GM08714 (cell line): Measurements from ENCODE around the gene SAAL1.

Source experiments
- H3K4me3 ChIP-seq: fragments of 200-500 bp; sonication (Bioruptor generic); 2 replicates; pipeline ENCODE4 v1.5.1; 2014; ENCODE audit warnings: mild to moderate bottlenecking, low read length, inconsistent platforms
- ZNF274 ChIP-seq: IDR thresholded peaks from 2 replicates; pipeline ENCODE4 v1.6.1; 2012; ENCODE audit warnings: mild to moderate bottlenecking, low read depth, low read length

SAAL1 gene

GRCh38 chr11:18106688-18107087 is 806 bp upstream of the SAAL1 start:
- H3K4me3 ChIP-seq = no peak overlapping the region
- no peak for TF ChIP-seq ZNF274

- H3K4me3 ChIP-seq = peak overlapping the region; percentile 89
- TF ChIP-seq ZNF274 = no peak
Measured at GRCh38 chr11:18105086-18105801, 638 bp downstream of the SAAL1 start.

- no peak overlapping the region for H3K4me3 ChIP-seq
Measured at GRCh38 chr11:18100926-18101656, 4.8 kb downstream of the SAAL1 start.

GRCh38 chr11:18093959-18094358 is 11.9 kb downstream of the SAAL1 start:
- no peak overlapping the region for H3K4me3 ChIP-seq
- TF ChIP-seq ZNF274 = no peak

More at GRCh38 chr11:18100926-18101656, 4.8 kb downstream of the SAAL1 start:
- no peak for TF ChIP-seq ZNF274

GRCh38 chr11:18091731-18092130 is 14.2 kb downstream of the SAAL1 start:
- no peak for TF ChIP-seq ZNF274
- no peak overlapping the region for H3K4me3 ChIP-seq

- TF ChIP-seq ZNF274 = no peak
- H3K4me3 ChIP-seq = no peak overlapping the region
Measured at GRCh38 chr11:18088966-18089365, 16.9 kb downstream of the SAAL1 start.

GRCh38 chr11:18088366-18088765 is 17.5 kb downstream of the SAAL1 start:
- H3K4me3 ChIP-seq = no peak overlapping the region
- TF ChIP-seq ZNF274 = no peak

GRCh38 chr11:18081551-18081950 is 24.3 kb downstream of the SAAL1 start:
- H3K4me3 ChIP-seq = no peak overlapping the region
- no peak for TF ChIP-seq ZNF274

- no peak overlapping the region for H3K4me3 ChIP-seq
- TF ChIP-seq ZNF274 = no peak
Measured at GRCh38 chr11:18080451-18080850, 25.4 kb downstream of the SAAL1 start.

GRCh38 chr11:18078909-18079308 is 27.0 kb downstream of the SAAL1 start:
- no peak for TF ChIP-seq ZNF274
- H3K4me3 ChIP-seq = no peak overlapping the region

- no peak for TF ChIP-seq ZNF274
- H3K4me3 ChIP-seq = no peak overlapping the region
Measured at GRCh38 chr11:18075444-18075843, 30.4 kb downstream of the SAAL1 start.

GRCh38 chr11:18071098-18071705 is 34.7 kb downstream of the SAAL1 start:
- TF ChIP-seq ZNF274 = no peak

GRCh38 chr11:18067372-18067771 is 38.5 kb downstream of the SAAL1 start:
- TF ChIP-seq ZNF274 = no peak
- H3K4me3 ChIP-seq = no peak overlapping the region

More at GRCh38 chr11:18071098-18071705, 34.7 kb downstream of the SAAL1 start:
- no peak overlapping the region for H3K4me3 ChIP-seq

GRCh38 chr11:18066626-18067025 is 39.3 kb downstream of the SAAL1 start:
- H3K4me3 ChIP-seq = no peak overlapping the region
- no peak for TF ChIP-seq ZNF274

- no peak for TF ChIP-seq ZNF274
- H3K4me3 ChIP-seq = no peak overlapping the region
Measured at GRCh38 chr11:18065572-18065971, 40.3 kb downstream of the SAAL1 start.
